ENCODE results near the gene DOCK3. TPM values are rescaled to one million over a fixed set of nuclear protein-coding genes. Genes with fewer than 3 reads are reported as not detected.
A peak's percentile ranks its signal among the peaks of the same experiment; 100 is the strongest.

The DOCK3 gene
- total RNA-seq, 1 donor from 2014 or later: 10.0 TPM

DNA sequence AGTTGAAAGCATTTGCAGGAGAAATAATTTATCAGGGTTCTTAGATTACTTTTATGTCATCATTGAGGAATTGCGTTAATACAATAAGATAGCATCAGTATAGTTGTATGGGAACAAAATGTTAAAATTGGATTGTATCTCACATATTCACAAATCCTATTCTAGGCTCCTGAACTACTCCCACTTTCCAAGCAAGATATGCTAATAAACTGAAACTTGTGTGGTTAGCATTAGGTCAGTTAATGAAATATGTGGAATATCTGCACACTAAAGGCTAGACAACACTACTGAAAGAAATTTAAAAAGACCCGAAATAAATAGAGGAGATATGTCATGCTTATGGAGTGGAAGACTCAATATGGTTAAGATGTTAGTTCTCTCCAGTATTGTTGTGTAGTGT is 272.7 kb downstream of the DOCK3 start:
- H3K27ac Mint-ChIP-seq: no peak overlapping the region

GRCh38 chr3:50950591-50950990 is 275.9 kb downstream of the DOCK3 start:
- Mint-ChIP-seq H3K9me3 (ENCODE audit: low read depth) (peaks cover 4% of the 10 kb centered on the region), H3K4me3 (ENCODE audit: low read depth) (no peak overlapping the region), H3K36me3 (ENCODE audit: insufficient read depth) (no peaks in the 10 kb centered on the region), H3K27me3 (no peaks in the 10 kb centered on the region), H3K4me1 (ENCODE audit: low read depth) (no peaks in the 10 kb centered on the region), H3K27ac (peak overlapping the region; percentile 25)
- no peak for DNase-seq (ENCODE audit: low spot score, unreplicated experiment)
- TF ChIP-seq CTCF (IDR thresholded peaks at IDR 0.05; ENCODE audit: unreplicated experiment): no peak

More for the DNA sequence above, 272.7 kb downstream of the DOCK3 start:
- no peak for TF ChIP-seq CTCF (IDR thresholded peaks at IDR 0.05; ENCODE audit: unreplicated experiment)
- Mint-ChIP-seq H3K36me3 (ENCODE audit: insufficient read depth) (no peaks in the 10 kb centered on the region), H3K27me3 (no peaks in the 10 kb centered on the region), H3K9me3 (ENCODE audit: low read depth) (peaks cover 4% of the 10 kb centered on the region), H3K4me1 (ENCODE audit: low read depth) (no peaks in the 10 kb centered on the region), H3K4me3 (ENCODE audit: low read depth) (no peak overlapping the region)
- no peak for DNase-seq (ENCODE audit: low spot score, unreplicated experiment)

DNA sequence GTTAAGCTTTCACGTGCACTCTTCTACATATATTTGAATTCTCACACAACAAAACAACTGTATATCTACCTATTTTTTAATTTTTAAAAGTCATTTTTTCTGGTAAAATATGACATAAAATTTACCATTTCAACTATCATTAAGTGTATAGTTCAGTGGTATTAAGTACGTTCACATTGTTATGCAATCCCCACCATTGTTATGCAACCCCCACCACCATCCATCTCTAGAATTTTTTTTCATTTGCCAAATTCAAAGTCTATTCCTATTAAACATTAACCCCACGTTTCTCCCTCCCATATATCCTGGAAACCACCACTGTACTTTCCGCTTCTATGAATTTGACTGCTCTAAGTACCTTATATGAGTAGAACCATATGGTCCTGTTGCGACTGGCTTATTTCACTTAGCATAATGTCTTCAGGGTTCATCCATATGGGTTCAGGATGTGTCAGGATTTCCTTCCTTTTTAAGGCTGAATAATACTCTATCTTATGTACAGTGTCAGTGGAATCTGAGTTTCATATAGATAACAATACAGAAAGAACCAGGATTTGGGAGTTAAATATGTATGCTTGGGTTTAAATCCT is 279.2 kb downstream of the DOCK3 start:
- Mint-ChIP-seq H3K9me3 (ENCODE audit: low read depth) (no peaks in the 10 kb centered on the region), H3K27ac (no peak overlapping the region), H3K4me3 (ENCODE audit: low read depth) (no peak overlapping the region), H3K4me1 (ENCODE audit: low read depth) (no peaks in the 10 kb centered on the region), H3K36me3 (ENCODE audit: insufficient read depth) (no peaks in the 10 kb centered on the region), H3K27me3 (no peaks in the 10 kb centered on the region)
- no peak for TF ChIP-seq CTCF (IDR thresholded peaks at IDR 0.05; ENCODE audit: unreplicated experiment)
- DNase-seq (ENCODE audit: low spot score, unreplicated experiment): no peak

DNA sequence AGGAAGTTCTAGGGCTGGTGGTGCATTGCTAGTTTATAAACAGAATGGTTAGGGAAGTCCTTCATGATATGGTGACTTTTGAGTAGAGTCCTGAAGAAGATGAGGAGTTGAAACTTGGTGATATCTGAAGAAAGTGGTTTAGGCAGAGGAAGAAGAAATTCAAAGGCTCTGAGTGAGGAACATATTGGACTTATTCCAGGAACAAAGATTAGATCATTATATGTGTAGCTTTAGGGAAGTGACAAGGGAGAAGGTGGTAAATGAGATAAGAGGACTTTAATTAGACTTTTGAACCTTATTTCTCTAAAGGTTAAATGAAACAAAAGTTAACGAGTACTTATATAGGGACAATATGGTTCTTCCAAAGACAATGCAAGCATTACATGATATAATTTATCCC is 286.7 kb downstream of the DOCK3 start:
- H3K4me1 Mint-ChIP-seq (ENCODE audit: low read depth): no peaks in the 10 kb centered on the region

DNA sequence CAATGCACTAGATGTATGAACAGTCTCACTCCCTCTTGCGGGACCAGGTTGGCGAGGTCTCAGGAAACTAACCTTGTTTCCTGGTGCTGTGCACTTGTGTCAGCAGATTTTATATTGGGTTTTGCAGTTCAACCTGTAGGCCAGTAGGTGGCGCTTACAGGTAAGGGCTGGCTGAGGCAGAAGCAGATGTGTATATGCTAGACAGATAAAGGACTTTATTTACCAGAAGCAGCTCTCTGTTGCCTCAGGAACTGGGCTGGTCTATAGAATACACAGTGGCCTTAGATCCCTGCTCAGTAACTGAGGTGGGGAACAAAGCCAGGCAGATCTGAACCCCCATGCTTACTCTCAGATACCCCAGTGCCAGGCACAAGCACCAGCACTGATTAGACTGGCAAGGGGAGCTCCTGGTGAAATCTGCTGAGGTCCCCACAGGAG is 296.8 kb downstream of the DOCK3 start:
- Mint-ChIP-seq H3K4me3 (ENCODE audit: low read depth) (no peak overlapping the region), H3K27me3 (no peaks in the 10 kb centered on the region), H3K4me1 (ENCODE audit: low read depth) (no peaks in the 10 kb centered on the region), H3K27ac (no peak overlapping the region), H3K9me3 (ENCODE audit: low read depth) (peaks cover 16% of the 10 kb centered on the region), H3K36me3 (ENCODE audit: insufficient read depth) (peaks cover 2% of the 10 kb centered on the region)
- peak; percentile 91 for TF ChIP-seq CTCF (IDR thresholded peaks at IDR 0.05; ENCODE audit: unreplicated experiment)
- DNase-seq (ENCODE audit: low spot score, unreplicated experiment): peak; percentile 27

More for the DNA sequence above, 286.7 kb downstream of the DOCK3 start:
- Mint-ChIP-seq H3K4me3 (ENCODE audit: low read depth) (no peak overlapping the region), H3K27me3 (no peaks in the 10 kb centered on the region), H3K27ac (no peak overlapping the region), H3K36me3 (ENCODE audit: insufficient read depth) (no peaks in the 10 kb centered on the region), H3K9me3 (ENCODE audit: low read depth) (no peaks in the 10 kb centered on the region)
- no peak for TF ChIP-seq CTCF (IDR thresholded peaks at IDR 0.05; ENCODE audit: unreplicated experiment)
- no peak for DNase-seq (ENCODE audit: low spot score, unreplicated experiment)
